IMR-90 (cell line): Measurements from ENCODE around the gene NT5C. TPM values are rescaled to one million over a fixed set of nuclear protein-coding genes. Genes with fewer than 3 reads are reported as not detected.

Experiments used
- ATAC-seq: fragments of 200-7000 bp; cut with Tn5 transposase; 2 replicates; pipeline ENCODE4 v1.9.1; 2020; ENCODE audit warnings: low read depth, mild to moderate bottlenecking, moderate library complexity
- BruUV-seq: library from RNA; stranded (reverse); fragments of 400-500 nt; replicated peaks from 2 replicates; lab custom pipeline; 2021; lab: Mats Ljungman, UMichigan
- CTCF ChIA-PET: fragments of 300-600 bp; formaldehyde crosslinking; extraction: SDS; loops from one replicate; lab custom pipeline; 2021; ENCODE audit warnings: antibody characterized with exemption; lab: Yijun Ruan, JAX
- POLR2A ChIA-PET: fragments of 300-600 bp; sonication (Branson Sonifier 250); formaldehyde crosslinking; loops from one replicate; lab custom pipeline; 2022; ENCODE audit warnings: antibody characterized with exemption; ENCODE audit not compliant: unreplicated experiment; lab: Charles Lee
- DNase-seq: peaks from one replicate; pipeline ENCODE4 v3.0.0; 2013
- H2AFZ ChIP-seq: replicated peaks from 2 replicates; pipeline ENCODE3; 2013; ENCODE audit warnings: low read length, mild to moderate bottlenecking; ENCODE audit not compliant: poor library complexity
- H2AK5ac ChIP-seq: 2 replicates; pipeline ENCODE4 v1.6.1; 2013; ENCODE audit warnings: low read depth, low read length, inconsistent platforms
- H2AK9ac ChIP-seq: replicated peaks from 2 replicates; pipeline ENCODE3; 2013; ENCODE audit warnings: mild to moderate bottlenecking, low read depth, low read length, moderate library complexity; ENCODE audit not compliant: poor library complexity
- H2BK120ac ChIP-seq: 2 replicates; pipeline ENCODE4 v1.6.1; 2013; ENCODE audit warnings: low read depth, low read length, inconsistent platforms
- H2BK15ac ChIP-seq: 3 replicates; pipeline ENCODE4 v1.6.1; 2013; ENCODE audit warnings: low read depth, low read length, inconsistent platforms
- H2BK20ac ChIP-seq: 2 replicates; pipeline ENCODE4 v1.6.1; 2013; ENCODE audit warnings: low read depth, mild to moderate bottlenecking, inconsistent platforms, low read length, moderate library complexity
- H2BK5ac ChIP-seq: 2 replicates; pipeline ENCODE4 v1.6.1; 2013; ENCODE audit warnings: mild to moderate bottlenecking, low read depth, low read length, inconsistent platforms; ENCODE audit not compliant: poor library complexity, severe bottlenecking
- H3K14ac ChIP-seq: replicated peaks from 2 replicates; pipeline ENCODE4 v1.6.1; 2013; ENCODE audit warnings: low read depth, low read length, inconsistent platforms
- H3K18ac ChIP-seq: 2 replicates; pipeline ENCODE4 v1.6.1; 2013; ENCODE audit warnings: low read depth, low read length, control low read depth
- H3K23ac ChIP-seq: 2 replicates; pipeline ENCODE4 v1.6.1; 2013; ENCODE audit warnings: low read depth, low read length, inconsistent platforms
- H3K27ac ChIP-seq: 2 replicates; pipeline ENCODE4 v1.5.1; 2013; ENCODE audit warnings: mild to moderate bottlenecking, control low read depth, low read length; ENCODE audit not compliant: insufficient read depth
- H3K27me3 ChIP-seq: 2 replicates; pipeline ENCODE4 v1.6.1; 2013; ENCODE audit warnings: low read length; ENCODE audit not compliant: control insufficient read depth, insufficient read depth
- H3K36me3 ChIP-seq: 2 replicates; pipeline ENCODE4 v1.6.1; 2013; ENCODE audit warnings: low read length, mixed read lengths; ENCODE audit not compliant: control insufficient read depth, insufficient read depth
- H3K4ac ChIP-seq: 2 replicates; pipeline ENCODE4 v1.6.1; 2013; ENCODE audit warnings: low read depth, low read length, inconsistent platforms
- H3K4me1 ChIP-seq: 2 replicates; pipeline ENCODE4 v1.6.1; 2013; ENCODE audit warnings: low read length, mixed read lengths; ENCODE audit not compliant: control insufficient read depth, insufficient read depth
- H3K4me2 ChIP-seq: 2 replicates; pipeline ENCODE4 v1.6.1; 2013; ENCODE audit warnings: low read depth, mild to moderate bottlenecking, control low read depth, low read length, moderate library complexity
- H3K4me3 ChIP-seq: 2 replicates; pipeline ENCODE4 v1.5.1; 2013; ENCODE audit warnings: low read depth, mild to moderate bottlenecking, control low read depth, low read length, moderate library complexity; ENCODE audit not compliant: insufficient read depth
- H3K56ac ChIP-seq: 2 replicates; pipeline ENCODE4 v1.6.1; 2013; ENCODE audit warnings: low read length, inconsistent platforms; ENCODE audit not compliant: insufficient read depth; ENCODE audit errors: extremely low read depth
- H3K79me1 ChIP-seq, 2 experiments: 2 replicates each; pipeline ENCODE4 v1.6.1; 2013; ENCODE audit warnings: low read length in 2 of 2, inconsistent platforms in 1 of 2, low read depth in 1 of 2
- H3K9ac ChIP-seq: 2 replicates; pipeline ENCODE4 v1.6.1; 2013; ENCODE audit warnings: low read depth, low read length, control low read depth
- H3K9me1 ChIP-seq: 2 replicates; pipeline ENCODE4 v1.6.1; 2013; ENCODE audit warnings: low read length, inconsistent platforms; ENCODE audit not compliant: insufficient read depth
- H3K9me3 ChIP-seq: 2 replicates; pipeline ENCODE4 v1.6.1; 2013; ENCODE audit warnings: low read length; ENCODE audit not compliant: control insufficient read depth, insufficient read depth
- H4K20me1 ChIP-seq: 2 replicates; pipeline ENCODE4 v1.6.1; 2013; ENCODE audit warnings: low read length, inconsistent platforms; ENCODE audit not compliant: insufficient read depth
- H4K5ac ChIP-seq: 2 replicates; pipeline ENCODE4 v1.6.1; 2013; ENCODE audit warnings: mild to moderate bottlenecking, low read depth, low read length, control low read depth
- H4K8ac ChIP-seq, 2 experiments: 2 replicates each; pipeline ENCODE4 v1.6.1; 2013; ENCODE audit warnings: low read depth in 2 of 2, low read length in 2 of 2, control low read depth in 1 of 2, inconsistent platforms in 1 of 2
- H4K91ac ChIP-seq: 2 replicates; pipeline ENCODE4 v1.6.1; 2013; ENCODE audit warnings: low read depth, low read length, inconsistent platforms; ENCODE audit not compliant: insufficient read depth
- BHLHE40 ChIP-seq: fragments of 150-350 bp; IDR thresholded peaks from 2 replicates; pipeline ENCODE4 v1.6.1; 2016; ENCODE audit warnings: mild to moderate bottlenecking, low read depth, low read length
- CEBPB ChIP-seq: IDR thresholded peaks from 2 replicates; pipeline ENCODE4 v1.6.1; 2012; ENCODE audit warnings: low read depth, low read length, improper control_type of control experiment
- CHD1 ChIP-seq: IDR thresholded peaks from 2 replicates; pipeline ENCODE4 v1.6.1; 2012; ENCODE audit warnings: low read depth, low read length, improper control_type of control experiment
- FOS ChIP-seq: fragments of 150-350 bp; IDR thresholded peaks from 2 replicates; pipeline ENCODE4 v1.6.1; 2016; ENCODE audit warnings: low read depth, low read length
- MAFK ChIP-seq: IDR thresholded peaks from 2 replicates; pipeline ENCODE4 v1.6.1; 2012; ENCODE audit warnings: low read depth, low read length, improper control_type of control experiment
- MAZ ChIP-seq: IDR thresholded peaks from 2 replicates; pipeline ENCODE4 v1.6.1; 2012; ENCODE audit warnings: low read depth, mild to moderate bottlenecking, low read length, improper control_type of control experiment, moderate library complexity, borderline replicate concordance
- NFE2L2 ChIP-seq: fragments of 150-350 bp; IDR thresholded peaks from 2 replicates; pipeline ENCODE4 v1.6.1; 2016; ENCODE audit warnings: low read depth, mild to moderate bottlenecking, low read length
- POLR2A ChIP-seq: IDR thresholded peaks from 2 replicates; pipeline ENCODE4 v1.6.1; 2012; ENCODE audit warnings: mild to moderate bottlenecking, low read depth, low read length
- RAD21 ChIP-seq: IDR thresholded peaks from 2 replicates; pipeline ENCODE4 v1.6.1; 2012; ENCODE audit warnings: low read length, improper control_type of control experiment
- RCOR1 ChIP-seq: IDR thresholded peaks from 2 replicates; pipeline ENCODE4 v1.6.1; 2012; ENCODE audit warnings: mild to moderate bottlenecking, low read length, improper control_type of control experiment; ENCODE audit not compliant: insufficient replicate concordance
- RFX5 ChIP-seq: IDR thresholded peaks from 2 replicates; pipeline ENCODE4 v1.8.0; 2012; ENCODE audit warnings: low read depth, mild to moderate bottlenecking, low read length, moderate library complexity
- SMC3 ChIP-seq: fragments of 150-350 bp; IDR thresholded peaks from 2 replicates; pipeline ENCODE4 v1.6.1; 2016; ENCODE audit warnings: low read depth, mild to moderate bottlenecking, antibody characterized with exemption, low read length, moderate library complexity
- WGBS, 2 experiments: methylation state at CpG; one replicate each; pipeline versions ENCODE4 v1.1.5 to v1.1.7; 2013; ENCODE audit warnings: missing lambda C conversion rate in 2 of 2; ENCODE audit not compliant: insufficient read length in 1 of 2; ENCODE audit errors: extremely low coverage in 2 of 2; 5-methylcytosine and 5-hydroxymethylcytosine counted together
- dilution Hi-C: fragments of 300-500 bp; cut with HindIII; formaldehyde crosslinking; loops from one replicate; pipeline ENCODE4 v1.14.3; 2018; ENCODE audit warnings: low sequenced_read_pairs; ENCODE audit not compliant: unreplicated experiment
- in situ Hi-C: fragments of 300-500 bp; cut with MboI; formaldehyde crosslinking; loops from 3 replicates; pipeline ENCODE4 v1.14.3; 2019; ENCODE audit warnings: low sequenced_read_pairs, inconsistent platforms, mixed read lengths
- intact Hi-C: fragments of 100-400 bp; cut with micrococcal nuclease; formaldehyde crosslinking; loops from 2 replicates; pipeline ENCODE4 v1.10.0; 2022
- polyA plus RNA-seq, 3 experiments: library from polyadenylated mRNA; depleted of rRNA; stranded (reverse); fragments of >200 nt; gene quantifications; 2 replicates each; pipeline ENCODE4 v1.2.3, GENCODE V29; 2012; ENCODE audit warnings: low replicate concordance in 1 of 3
- total RNA-seq: library from RNA; depleted of rRNA; stranded (reverse); fragments of >200 nt; gene quantifications from 2 replicates; pipeline ENCODE4 v1.2.3, GENCODE V29; 2012
- TF ChIP-seq, protein P1 (sequence below): conservative IDR thresholded peaks from 2 replicates; pipeline ENCODE4 v1.5.1; 2012; ENCODE audit warnings: mild to moderate bottlenecking, low read depth, low read length, improper control_type of control experiment
- TF ChIP-seq, protein P2 (sequence below): fragments of 150-350 bp; IDR thresholded peaks from 2 replicates; pipeline ENCODE4 v1.6.1; 2016; ENCODE audit warnings: low read depth, mild to moderate bottlenecking, low read length, moderate library complexity, borderline replicate concordance
- TF ChIP-seq, protein P3 (sequence below): fragments of 150-350 bp; IDR thresholded peaks from 2 replicates; pipeline ENCODE4 v1.6.1; 2017; ENCODE audit warnings: mild to moderate bottlenecking, antibody characterized with exemption, low read length, low read depth

Gene NT5C
- total and polyA plus RNA-seq, 2 of the 4 experiments (the other 2 are of a cell fraction), result 24.0 to 44.6 TPM

DNA sequence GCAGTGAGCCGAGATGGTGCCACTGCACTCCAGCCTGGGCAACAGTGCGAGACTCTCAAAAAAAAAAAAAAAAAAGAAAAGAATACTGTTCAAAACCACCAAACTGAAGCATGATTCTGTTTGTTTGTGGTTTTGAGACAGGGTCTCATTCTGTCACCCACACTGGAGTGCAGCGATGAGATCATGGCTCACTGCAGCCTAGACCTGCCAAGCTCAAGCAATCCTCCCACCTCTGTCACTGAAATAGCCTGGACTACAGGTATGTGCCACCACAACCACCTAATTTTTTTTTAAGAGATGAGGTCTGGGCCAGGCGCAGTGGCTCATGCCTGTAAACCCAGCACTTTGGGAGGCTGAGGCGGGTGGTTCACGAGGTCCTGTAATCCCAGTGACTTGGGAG, 46.9 kb upstream of the NT5C start:
- Histone ChIP-seq H3K27ac (no peak overlapping the region), H3K36me3 (peaks cover 48% of the 10 kb centered on the region), H2BK5ac (no peak overlapping the region), H3K9me3 (no peaks in the 10 kb centered on the region), H3K4ac (no peak overlapping the region), H2AK9ac (no peak overlapping the region), H3K4me1 (no peaks in the 10 kb centered on the region), H3K9me1 (peaks cover 5% of the 10 kb centered on the region; the same call in 1 of the 2 replicates), H3K56ac (no peak overlapping the region), H4K91ac (no peak overlapping the region), H4K8ac (no peak overlapping the region), H3K27me3 (no peaks in the 10 kb centered on the region), H2BK15ac (no peak overlapping the region), H3K9ac (no peak overlapping the region), H3K18ac (no peak overlapping the region), H4K5ac (no peak overlapping the region), H4K20me1 (peaks cover 55% of the 10 kb centered on the region), H3K4me3 (no peak overlapping the region), H3K79me1 (peaks cover 9 to 54% of the 10 kb centered on the region in 2 experiments), H3K14ac (no peak overlapping the region), H2BK20ac (no peak overlapping the region), H2AK5ac (no peak overlapping the region), H3K23ac (no peak overlapping the region), H2AFZ (no peak overlapping the region), H3K4me2 (no peak overlapping the region), H2BK120ac (no peak overlapping the region)
- TF ChIP-seq, protein P1, sequence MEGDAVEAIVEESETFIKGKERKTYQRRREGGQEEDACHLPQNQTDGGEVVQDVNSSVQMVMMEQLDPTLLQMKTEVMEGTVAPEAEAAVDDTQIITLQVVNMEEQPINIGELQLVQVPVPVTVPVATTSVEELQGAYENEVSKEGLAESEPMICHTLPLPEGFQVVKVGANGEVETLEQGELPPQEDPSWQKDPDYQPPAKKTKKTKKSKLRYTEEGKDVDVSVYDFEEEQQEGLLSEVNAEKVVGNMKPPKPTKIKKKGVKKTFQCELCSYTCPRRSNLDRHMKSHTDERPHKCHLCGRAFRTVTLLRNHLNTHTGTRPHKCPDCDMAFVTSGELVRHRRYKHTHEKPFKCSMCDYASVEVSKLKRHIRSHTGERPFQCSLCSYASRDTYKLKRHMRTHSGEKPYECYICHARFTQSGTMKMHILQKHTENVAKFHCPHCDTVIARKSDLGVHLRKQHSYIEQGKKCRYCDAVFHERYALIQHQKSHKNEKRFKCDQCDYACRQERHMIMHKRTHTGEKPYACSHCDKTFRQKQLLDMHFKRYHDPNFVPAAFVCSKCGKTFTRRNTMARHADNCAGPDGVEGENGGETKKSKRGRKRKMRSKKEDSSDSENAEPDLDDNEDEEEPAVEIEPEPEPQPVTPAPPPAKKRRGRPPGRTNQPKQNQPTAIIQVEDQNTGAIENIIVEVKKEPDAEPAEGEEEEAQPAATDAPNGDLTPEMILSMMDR, result no peak
- TF ChIP-seq, protein P2, sequence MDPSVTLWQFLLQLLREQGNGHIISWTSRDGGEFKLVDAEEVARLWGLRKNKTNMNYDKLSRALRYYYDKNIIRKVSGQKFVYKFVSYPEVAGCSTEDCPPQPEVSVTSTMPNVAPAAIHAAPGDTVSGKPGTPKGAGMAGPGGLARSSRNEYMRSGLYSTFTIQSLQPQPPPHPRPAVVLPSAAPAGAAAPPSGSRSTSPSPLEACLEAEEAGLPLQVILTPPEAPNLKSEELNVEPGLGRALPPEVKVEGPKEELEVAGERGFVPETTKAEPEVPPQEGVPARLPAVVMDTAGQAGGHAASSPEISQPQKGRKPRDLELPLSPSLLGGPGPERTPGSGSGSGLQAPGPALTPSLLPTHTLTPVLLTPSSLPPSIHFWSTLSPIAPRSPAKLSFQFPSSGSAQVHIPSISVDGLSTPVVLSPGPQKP, result no peak
- no peak for TF ChIP-seq FOS
- no peak for TF ChIP-seq CEBPB
- no peak for TF ChIP-seq BHLHE40
- TF ChIP-seq POLR2A, result no peak
- TF ChIP-seq RFX5, result no peak
- no peak for TF ChIP-seq MAZ
- no peak for TF ChIP-seq RAD21
- no peak for TF ChIP-seq NFE2L2
- TF ChIP-seq MAFK, result no peak
- TF ChIP-seq SMC3, result no peak
- no peak for TF ChIP-seq CHD1
- TF ChIP-seq, protein P3, sequence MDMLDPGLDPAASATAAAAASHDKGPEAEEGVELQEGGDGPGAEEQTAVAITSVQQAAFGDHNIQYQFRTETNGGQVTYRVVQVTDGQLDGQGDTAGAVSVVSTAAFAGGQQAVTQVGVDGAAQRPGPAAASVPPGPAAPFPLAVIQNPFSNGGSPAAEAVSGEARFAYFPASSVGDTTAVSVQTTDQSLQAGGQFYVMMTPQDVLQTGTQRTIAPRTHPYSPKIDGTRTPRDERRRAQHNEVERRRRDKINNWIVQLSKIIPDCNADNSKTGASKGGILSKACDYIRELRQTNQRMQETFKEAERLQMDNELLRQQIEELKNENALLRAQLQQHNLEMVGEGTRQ, result no peak
- no peak for TF ChIP-seq RCOR1
- dilution Hi-C loops, result no loop called here
- ATAC-seq, result no peak
- CTCF ChIA-PET, result no interaction called here
- BruUV-seq, result no TSS peak
- intact Hi-C loops, result no loop called here
- WGBS, 2 experiments, result 100% methylated on average over 2 of the region's 6 CpGs; no CpG with 5 or more reads in 1 of the 2 experiments
- POLR2A ChIA-PET, result no interaction called here
- no peak for DNase-seq
- in situ Hi-C loops, result no loop called here
